ENCODE results near the gene PDLIM4. TPM values are rescaled to one million over a fixed set of nuclear protein-coding genes. Genes with fewer than 3 reads are reported as not detected.
A peak's percentile ranks its signal among the peaks of the same experiment; 100 is the strongest.

PDLIM4 gene
- total RNA-seq, 1 experiment from 2014 or later, result 94.1 TPM

- H3K36me3 ChIP-seq, result peaks cover 84% of the 10 kb centered on the region
- H3K9me3 ChIP-seq (replicated peaks), result no peaks in the 10 kb centered on the region
- no peak for DNase-seq (ENCODE audit: low read depth in 1 of 2, low spot score in 2 of 2)
These were observed 13.2 kb downstream of the PDLIM4 start for GRCh38 chr5:132270706-132271105.

GRCh38 chr5:132271251-132272246 lies 14.1 kb downstream of the PDLIM4 start:
- peak in 1 of 2 experiments; percentile 53 for DNase-seq (ENCODE audit: low read depth in 1 of 2, low spot score in 2 of 2)
- peaks cover 77% of the 10 kb centered on the region for H3K36me3 ChIP-seq

More at GRCh38 chr5:132270706-132271105, 13.2 kb downstream of the PDLIM4 start:
- H3K4me3 ChIP-seq, result no peak overlapping the region
- no peak overlapping the region for H3K27ac ChIP-seq
- no peaks in the 10 kb centered on the region for H3K27me3 ChIP-seq (replicated peaks)
- peaks cover 50% of the 10 kb centered on the region for H3K4me1 ChIP-seq (replicated peaks)

GRCh38 chr5:132272311-132273210 lies 15.1 kb downstream of the PDLIM4 start:
- Histone ChIP-seq H3K36me3 (peaks cover 67% of the 10 kb centered on the region), H3K4me1 (replicated peaks) (peaks cover 31% of the 10 kb centered on the region)
- peak; percentile 69 to 75 for DNase-seq (ENCODE audit: low read depth in 1 of 2, low spot score in 2 of 2)

More at GRCh38 chr5:132271251-132272246, 14.1 kb downstream of the PDLIM4 start:
- Histone ChIP-seq H3K4me3 (no peak overlapping the region), H3K9me3 (replicated peaks) (no peaks in the 10 kb centered on the region), H3K4me1 (replicated peaks) (peaks cover 41% of the 10 kb centered on the region), H3K27me3 (replicated peaks) (no peaks in the 10 kb centered on the region), H3K27ac (no peak overlapping the region)

DNA sequence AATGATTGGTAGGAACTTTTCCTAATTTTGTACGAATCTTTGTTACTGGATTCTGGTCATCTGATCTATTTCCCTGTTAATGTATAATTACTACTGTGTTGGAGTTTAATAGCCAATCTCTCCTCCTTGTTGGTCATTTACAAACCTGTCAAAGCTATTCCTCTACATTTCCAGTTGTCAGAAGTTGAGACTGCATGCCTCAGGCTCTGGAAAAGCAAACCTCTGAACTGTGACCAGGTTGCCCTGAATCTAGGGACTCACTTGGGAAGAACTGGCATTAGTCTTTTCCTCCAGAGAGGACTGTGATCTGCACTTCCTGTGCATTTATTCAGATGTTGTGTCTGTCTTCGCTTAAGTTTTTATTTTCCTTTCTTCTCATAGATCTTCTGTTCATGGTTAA lies 16.1 kb downstream of the PDLIM4 start:
- H3K27ac ChIP-seq, result no peak overlapping the region
- H3K27me3 ChIP-seq (replicated peaks), result no peaks in the 10 kb centered on the region
- DNase-seq (ENCODE audit: low read depth in 1 of 2, low spot score in 2 of 2), result peak in 1 of 2 experiments; percentile 15
- H3K36me3 ChIP-seq, result peaks cover 56% of the 10 kb centered on the region
- H3K9me3 ChIP-seq (replicated peaks), result no peaks in the 10 kb centered on the region
- H3K4me1 ChIP-seq (replicated peaks), result peaks cover 20% of the 10 kb centered on the region
- H3K4me3 ChIP-seq, result no peak overlapping the region

More at GRCh38 chr5:132272311-132273210, 15.1 kb downstream of the PDLIM4 start:
- H3K4me3 ChIP-seq, result no peak overlapping the region
- H3K9me3 ChIP-seq (replicated peaks), result no peaks in the 10 kb centered on the region
- H3K27ac ChIP-seq, result no peak overlapping the region
- H3K27me3 ChIP-seq (replicated peaks), result no peaks in the 10 kb centered on the region

GRCh38 chr5:132274050-132274792 lies 16.7 kb downstream of the PDLIM4 start:
- no peak overlapping the region for H3K27ac ChIP-seq
- peak in 1 of 2 experiments; percentile 47 for DNase-seq (ENCODE audit: low read depth in 1 of 2, low spot score in 2 of 2)
- peaks cover 56% of the 10 kb centered on the region for H3K36me3 ChIP-seq
- no peaks in the 10 kb centered on the region for H3K9me3 ChIP-seq (replicated peaks)
- peaks cover 14% of the 10 kb centered on the region for H3K4me1 ChIP-seq (replicated peaks)
- H3K27me3 ChIP-seq (replicated peaks), result no peaks in the 10 kb centered on the region
- H3K4me3 ChIP-seq, result no peak overlapping the region

- H3K4me3 ChIP-seq, result no peak overlapping the region
- DNase-seq (ENCODE audit: low read depth in 1 of 2, low spot score in 2 of 2), result no peak
These were observed 18.1 kb downstream of the PDLIM4 start for GRCh38 chr5:132275367-132276220.

DNA sequence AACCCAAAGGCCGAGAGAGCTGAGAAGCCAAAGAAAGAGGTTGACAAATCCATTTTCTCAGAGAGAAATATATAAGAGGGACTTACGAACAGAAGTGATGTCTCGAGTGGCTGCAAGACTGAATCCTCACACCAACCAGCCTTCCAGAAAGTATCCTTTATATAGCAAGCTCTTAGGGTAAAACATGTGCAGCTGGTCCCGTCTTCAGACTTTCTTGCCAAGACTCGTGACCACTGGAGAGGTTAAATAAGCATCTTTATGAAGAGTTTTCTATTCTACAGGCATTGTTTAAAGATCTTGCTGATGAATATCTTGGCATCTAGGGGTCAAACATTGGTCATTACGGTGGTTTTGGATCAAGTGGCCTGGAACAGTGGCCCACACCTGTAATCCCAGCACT lies 19.8 kb downstream of the PDLIM4 start:
- H3K4me3 ChIP-seq, result no peak overlapping the region
- no peak overlapping the region for H3K27ac ChIP-seq
- peaks cover 26% of the 10 kb centered on the region for H3K36me3 ChIP-seq
- H3K27me3 ChIP-seq (replicated peaks), result no peaks in the 10 kb centered on the region
- no peaks in the 10 kb centered on the region for H3K4me1 ChIP-seq (replicated peaks)
- DNase-seq (ENCODE audit: low read depth in 1 of 2, low spot score in 2 of 2), result no peak
- no peaks in the 10 kb centered on the region for H3K9me3 ChIP-seq (replicated peaks)

More at GRCh38 chr5:132275367-132276220, 18.1 kb downstream of the PDLIM4 start:
- no peaks in the 10 kb centered on the region for H3K9me3 ChIP-seq (replicated peaks)
- peaks cover 43% of the 10 kb centered on the region for H3K36me3 ChIP-seq
- H3K27ac ChIP-seq, result no peak overlapping the region
- no peaks in the 10 kb centered on the region for H3K27me3 ChIP-seq (replicated peaks)
- peaks cover under 1% of the 10 kb centered on the region; the same call in 1 of the 2 replicates for H3K4me1 ChIP-seq (replicated peaks)

- no peaks in the 10 kb centered on the region for H3K27me3 ChIP-seq (replicated peaks)
- H3K4me1 ChIP-seq (replicated peaks), result no peaks in the 10 kb centered on the region
- H3K36me3 ChIP-seq, result peaks cover 17% of the 10 kb centered on the region
- H3K9me3 ChIP-seq (replicated peaks), result no peaks in the 10 kb centered on the region
- DNase-seq (ENCODE audit: low read depth in 1 of 2, low spot score in 2 of 2), result no peak
- H3K4me3 ChIP-seq, result no peak overlapping the region
- no peak overlapping the region for H3K27ac ChIP-seq
These were observed 20.7 kb downstream of the PDLIM4 start for GRCh38 chr5:132277971-132278853.

DNA sequence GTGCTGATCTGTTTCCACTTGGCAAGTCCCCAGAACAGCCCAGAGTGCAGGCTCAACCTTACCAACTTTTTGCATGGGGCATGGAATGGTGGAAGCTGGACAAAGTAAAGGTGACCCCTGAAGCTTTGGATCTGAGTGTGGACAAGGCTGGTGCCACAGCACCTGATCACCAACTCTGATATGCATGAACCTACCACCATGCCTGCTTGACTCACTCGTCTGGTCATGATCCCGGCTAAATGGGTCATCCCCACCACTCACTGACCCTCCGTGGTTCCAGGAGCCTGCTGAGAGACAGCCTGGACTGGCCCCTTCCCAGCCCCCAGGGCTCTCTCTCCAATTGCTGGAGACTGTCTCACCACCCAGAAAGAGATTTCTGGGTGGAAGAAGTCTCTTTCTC lies 22.3 kb downstream of the PDLIM4 start:
- no peaks in the 10 kb centered on the region for H3K4me1 ChIP-seq (replicated peaks)
- H3K36me3 ChIP-seq, result peaks cover under 1% of the 10 kb centered on the region; the same call in 1 of the 2 replicates
- no peak for DNase-seq (ENCODE audit: low read depth in 1 of 2, low spot score in 2 of 2)
- no peaks in the 10 kb centered on the region for H3K9me3 ChIP-seq (replicated peaks)
- no peak overlapping the region for H3K4me3 ChIP-seq
- no peak overlapping the region for H3K27ac ChIP-seq
- no peaks in the 10 kb centered on the region for H3K27me3 ChIP-seq (replicated peaks)

GRCh38 chr5:132280371-132281240 lies 23.1 kb downstream of the PDLIM4 start:
- H3K4me1 ChIP-seq (replicated peaks), result no peaks in the 10 kb centered on the region
- H3K36me3 ChIP-seq, result no peaks in the 10 kb centered on the region
- H3K27ac ChIP-seq, result no peak overlapping the region
- H3K9me3 ChIP-seq (replicated peaks), result no peaks in the 10 kb centered on the region
- H3K27me3 ChIP-seq (replicated peaks), result no peaks in the 10 kb centered on the region
- H3K4me3 ChIP-seq, result no peak overlapping the region
- DNase-seq (ENCODE audit: low read depth in 1 of 2, low spot score in 2 of 2), result peak in 1 of 2 experiments; percentile 37

Data from SJSA1 (cell line).